HG03064 (cell line): ENCODE results near the gene EEFSEC.

ENCODE experiments used
- ATAC-seq: cut with Tn5 transposase; IDR thresholded peaks from one replicate; pipeline ENCODE4 v1.9.1; 2021; ENCODE audit warnings: low read depth; ENCODE audit not compliant: unreplicated experiment

Gene EEFSEC

DNA sequence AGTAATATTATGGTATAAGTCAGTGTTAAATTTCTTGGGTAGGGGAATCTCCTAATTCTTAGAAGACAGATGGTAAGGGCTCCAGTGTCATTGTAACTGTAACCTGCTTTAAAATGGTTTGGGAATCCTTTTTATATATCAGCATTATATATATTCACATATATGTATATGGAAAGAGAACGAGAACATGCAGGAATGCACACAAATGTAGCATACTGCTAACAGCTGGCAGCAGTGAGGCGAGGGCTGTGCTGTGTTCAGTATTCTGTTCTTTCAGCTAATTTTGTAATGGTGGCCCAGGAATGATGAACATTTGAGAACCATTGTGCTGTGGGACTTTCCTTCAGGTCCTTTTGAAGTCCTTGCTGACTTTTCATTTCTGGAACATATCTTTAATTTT is 60.8 kb downstream of the EEFSEC start:
- no peak for ATAC-seq

DNA sequence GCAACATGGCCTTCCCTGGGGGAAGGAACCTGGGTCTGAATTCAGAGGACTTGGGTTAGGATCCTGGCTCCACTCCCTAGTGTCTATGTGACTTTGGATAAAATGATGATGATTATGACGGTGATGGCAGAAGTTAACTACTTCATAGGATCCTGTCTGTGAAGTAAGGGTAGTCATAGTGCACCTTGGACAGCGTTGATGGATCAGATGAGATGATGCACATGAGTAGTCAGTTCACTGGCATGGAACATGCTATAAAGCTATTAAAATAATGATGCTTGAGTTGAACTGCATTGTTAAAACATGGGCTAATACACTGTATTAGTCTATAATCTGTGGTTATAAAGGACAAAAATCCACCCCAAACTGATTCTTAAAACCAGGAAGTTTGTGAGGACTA is 62.0 kb downstream of the EEFSEC start:
- ATAC-seq, result no peak

DNA sequence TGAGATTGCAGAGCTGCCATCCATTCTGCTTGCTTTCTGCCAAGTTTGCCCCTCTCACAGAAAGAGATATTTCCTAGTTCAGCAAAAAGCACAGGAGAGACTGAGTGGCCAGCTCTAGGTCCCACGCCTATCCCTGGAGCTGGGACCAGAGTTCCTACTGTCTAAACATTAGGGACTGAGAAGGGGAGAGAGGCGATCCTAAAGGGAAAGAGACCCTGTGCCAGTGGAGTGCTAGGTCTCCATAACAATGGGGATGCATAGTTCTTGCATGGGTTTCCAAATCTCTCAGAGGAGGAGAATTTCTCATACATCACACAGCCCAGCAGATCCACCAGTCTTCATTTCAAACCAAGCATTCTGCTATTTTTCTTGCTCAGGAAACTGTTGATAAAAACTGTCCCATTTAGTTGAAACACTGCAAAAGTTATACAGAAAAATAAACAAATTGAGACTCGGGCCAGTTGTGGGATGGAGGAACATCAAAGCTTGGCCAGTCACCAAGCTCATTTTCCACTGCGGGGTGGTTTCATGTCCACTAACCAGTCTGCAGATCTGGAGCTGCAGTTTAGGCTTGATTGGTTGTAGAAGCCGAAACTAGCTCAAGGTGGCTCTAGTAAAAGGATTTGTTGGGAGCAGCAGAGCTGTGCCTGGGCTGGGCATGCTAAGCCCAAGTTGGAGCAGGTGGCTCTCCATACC is 62.7 kb downstream of the EEFSEC start:
- no peak for ATAC-seq

DNA sequence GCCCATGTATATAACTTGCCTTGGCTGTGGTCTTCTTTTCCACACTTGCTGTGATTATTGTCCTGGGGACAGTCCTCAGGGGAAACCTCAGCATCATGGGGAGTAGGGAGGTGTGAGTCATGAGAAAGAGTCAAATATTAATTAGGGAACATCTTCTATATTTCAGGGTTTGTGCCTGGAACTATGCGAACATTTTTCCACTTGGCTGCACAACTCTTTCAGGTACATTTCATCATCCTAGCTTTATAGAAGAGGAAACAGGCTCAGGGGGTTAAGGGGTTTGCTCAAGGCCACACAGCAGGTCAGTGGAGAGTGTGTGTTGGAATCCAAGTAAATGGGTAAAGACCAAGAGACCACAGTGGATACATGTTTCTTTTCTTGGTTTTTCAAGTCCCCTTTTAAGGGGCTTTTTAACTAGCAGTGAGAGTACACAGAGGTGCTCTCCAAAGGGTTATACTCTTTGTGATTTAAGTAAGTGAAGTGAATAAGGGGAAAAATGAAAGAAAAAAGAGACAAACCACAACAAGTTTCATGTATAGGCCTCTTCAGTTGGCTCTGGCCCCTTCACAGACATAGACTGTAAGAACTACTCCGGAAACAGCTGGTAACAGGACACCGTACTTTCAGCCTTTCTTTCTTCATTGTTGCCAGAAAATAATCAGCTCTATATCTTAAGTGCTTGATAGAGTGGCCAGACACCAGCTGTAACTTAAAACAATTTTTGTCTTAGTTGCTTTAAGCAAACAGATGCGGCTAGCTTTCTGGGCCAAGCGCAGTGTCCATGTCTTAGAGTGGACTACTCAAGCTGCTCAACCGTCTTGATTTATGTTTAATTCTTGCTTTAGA is 64.6 kb downstream of the EEFSEC start:
- no peak for ATAC-seq

DNA sequence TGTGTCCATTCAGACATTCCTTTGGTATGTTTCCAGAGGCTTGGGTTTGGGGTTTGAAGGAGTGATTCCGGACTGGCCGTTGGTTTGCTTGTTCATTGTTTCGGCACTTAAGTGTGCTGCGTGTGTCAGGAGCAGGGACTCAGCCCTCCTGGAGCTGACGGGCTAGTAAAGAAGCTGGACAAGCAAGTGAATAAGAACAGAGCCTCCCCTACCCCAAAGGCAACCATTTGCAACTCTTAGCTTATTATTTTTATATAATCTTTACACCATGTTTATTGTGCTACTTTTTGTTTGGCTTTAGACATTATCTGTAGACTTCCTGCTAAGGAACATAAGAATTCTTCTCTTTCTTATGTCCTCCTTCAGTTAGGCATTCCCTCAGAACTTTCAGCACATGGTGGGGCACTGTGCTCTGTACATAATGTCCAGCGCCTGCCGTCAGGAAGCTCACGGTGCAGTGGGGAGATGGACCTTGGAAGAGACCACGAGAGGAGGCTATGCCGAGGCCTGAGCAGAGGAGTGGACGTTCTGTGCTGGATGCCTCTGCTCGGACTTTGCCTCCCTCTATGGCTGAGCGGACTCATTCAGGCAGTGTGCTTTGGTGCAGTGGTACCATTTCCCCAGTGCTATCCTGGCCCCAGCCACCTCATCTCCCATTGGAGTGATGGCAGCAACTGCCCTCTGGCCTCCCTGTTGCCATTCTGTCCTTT is 65.4 kb downstream of the EEFSEC start:
- ATAC-seq, result no peak

DNA sequence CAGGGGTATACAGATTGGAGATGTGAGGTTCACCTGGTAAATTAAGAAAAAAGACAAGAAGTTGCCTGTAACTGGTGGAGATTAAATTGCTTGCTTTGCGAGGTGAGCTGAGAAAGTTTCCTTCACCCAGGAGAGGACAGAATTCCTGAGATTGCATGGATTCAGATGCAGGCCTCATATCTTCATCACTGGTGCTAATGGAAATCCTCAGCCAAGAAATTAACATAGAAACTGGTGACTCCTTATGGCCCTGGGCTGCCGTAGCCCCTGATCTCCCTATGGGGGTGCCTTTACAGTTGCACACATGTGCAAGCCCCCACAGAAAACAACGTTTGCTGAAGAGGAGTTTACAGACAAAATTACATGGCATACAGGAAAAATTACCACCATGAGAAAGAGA is 68.0 kb downstream of the EEFSEC start:
- ATAC-seq, result no peak

DNA sequence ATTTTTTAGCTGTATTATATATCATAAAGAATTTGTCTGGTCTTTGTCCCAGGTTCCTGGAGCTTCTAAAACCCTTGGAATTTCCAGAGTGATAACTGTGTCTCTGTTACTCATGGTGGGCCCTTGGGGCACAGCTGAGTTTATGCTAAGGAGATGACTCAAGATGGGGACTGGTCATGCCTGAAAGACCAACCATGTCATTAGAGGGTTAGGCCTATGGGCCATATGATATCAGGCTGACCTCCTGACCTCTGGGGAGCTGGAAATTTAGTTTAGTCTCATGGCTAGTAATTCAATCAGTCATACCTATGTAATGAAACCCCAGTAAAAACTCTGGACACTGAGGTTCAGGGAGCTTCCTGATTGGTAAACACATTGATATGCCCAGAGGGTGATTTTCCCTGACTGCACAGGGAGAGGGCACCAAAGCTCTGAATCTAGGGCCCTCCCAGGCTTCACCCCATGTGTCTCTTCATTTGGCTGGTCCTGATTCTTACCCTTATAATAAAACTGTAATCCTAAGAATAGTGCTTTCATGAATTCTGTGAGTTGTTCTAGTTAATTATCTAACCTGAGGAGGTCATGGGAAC is 69.6 kb downstream of the EEFSEC start:
- ATAC-seq, result no peak

DNA sequence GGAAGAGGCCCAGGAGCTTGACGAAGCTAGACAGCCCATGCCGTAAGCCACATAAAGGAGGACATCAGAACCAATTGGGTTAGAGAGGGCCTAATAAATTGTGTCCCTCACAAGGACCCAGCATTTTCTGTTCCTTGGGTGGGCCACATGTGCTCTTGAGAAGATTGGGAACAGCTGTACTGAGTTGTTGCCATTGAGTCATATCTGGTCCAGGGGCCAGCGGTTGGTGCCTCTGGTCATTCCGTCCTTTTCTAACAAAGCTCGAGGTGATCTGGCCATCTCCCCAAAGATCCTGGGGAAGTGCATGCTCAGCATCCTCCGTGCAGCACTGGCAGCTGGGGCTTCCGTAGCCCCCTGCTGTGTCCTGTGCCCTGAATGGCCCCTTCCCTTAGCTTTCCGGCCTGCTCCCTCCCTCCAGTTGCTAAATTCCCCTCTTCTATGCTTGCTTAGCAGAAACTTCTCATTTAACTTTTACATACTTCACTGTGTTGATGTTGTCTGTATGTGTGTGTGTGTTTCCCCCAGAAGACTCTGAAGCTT is 73.0 kb downstream of the EEFSEC start:
- no peak for ATAC-seq

DNA sequence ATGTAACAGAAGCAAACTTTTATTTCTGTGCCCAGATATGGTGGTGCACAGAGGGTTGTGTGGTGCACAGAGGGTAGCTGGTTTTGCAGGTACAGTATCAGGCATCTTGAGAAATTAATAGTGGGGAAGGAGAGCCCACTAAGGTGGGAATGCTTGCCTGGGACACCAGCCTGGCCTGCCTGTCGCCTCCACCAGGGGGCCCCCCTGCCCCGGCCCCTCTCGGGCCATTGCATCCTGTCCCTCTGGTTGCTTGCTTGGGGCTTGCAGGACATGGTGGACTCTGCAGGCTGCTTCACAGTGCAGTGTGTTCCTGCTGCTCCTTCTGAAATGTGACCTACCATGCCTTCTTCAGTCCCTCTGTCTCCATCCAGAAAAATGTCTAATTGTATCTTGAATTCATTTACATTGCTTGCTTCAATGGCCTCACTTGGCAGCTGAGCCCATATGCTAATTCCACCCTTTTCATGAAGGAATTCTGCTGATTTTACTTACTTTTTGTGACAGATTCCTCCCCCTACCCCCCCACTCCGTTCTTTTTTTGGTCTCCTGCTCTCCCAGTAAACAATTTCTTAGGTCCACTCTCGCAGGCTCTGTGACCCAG is 73.6 kb downstream of the EEFSEC start:
- no peak for ATAC-seq

DNA sequence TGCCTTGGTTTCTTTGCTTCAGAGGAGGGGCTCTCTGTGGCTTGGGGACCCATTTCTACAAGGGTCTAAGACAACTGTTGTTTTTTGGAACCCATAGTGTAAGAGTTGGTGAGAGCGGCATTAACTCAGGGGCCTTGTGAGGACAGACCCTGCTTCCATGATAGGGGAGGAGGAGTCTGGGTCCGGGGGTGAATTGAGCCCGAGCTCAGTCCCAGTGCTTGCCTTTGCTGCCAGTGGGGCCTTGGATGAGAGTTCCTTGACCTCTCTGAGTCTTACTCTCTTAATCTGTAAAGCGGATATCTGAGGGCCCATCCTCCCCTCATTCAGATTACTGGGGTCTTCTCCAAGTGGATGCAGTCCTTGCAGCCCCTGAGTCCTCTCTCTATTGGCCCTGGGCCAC is 74.2 kb downstream of the EEFSEC start:
- ATAC-seq, result no peak

DNA sequence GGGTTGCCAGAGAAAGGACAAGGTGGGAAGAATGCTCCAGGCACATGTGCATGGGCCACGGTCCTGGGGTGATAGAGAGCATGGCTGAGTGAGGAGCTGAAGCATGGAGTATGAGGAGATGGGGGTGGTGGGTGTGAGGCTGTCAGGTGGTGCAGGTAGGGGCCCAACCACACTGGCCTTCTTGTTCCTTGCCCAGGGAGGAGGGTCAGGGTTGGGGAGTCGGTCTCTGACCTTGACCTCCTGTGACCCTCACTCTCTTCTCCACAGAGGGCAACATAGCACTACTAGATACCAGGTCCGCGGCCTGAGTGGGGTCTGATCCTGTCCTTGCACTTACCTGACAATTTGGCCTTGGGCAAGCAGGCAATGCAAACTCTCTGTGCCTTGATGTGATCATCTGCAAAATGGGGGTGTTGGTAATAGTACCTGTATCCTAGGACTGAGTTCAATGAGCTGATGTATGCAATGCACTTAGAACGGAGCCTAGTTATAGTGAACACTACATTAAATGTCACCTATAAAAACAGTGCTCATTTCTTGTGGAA is 75.2 kb downstream of the EEFSEC start:
- no peak for ATAC-seq

DNA sequence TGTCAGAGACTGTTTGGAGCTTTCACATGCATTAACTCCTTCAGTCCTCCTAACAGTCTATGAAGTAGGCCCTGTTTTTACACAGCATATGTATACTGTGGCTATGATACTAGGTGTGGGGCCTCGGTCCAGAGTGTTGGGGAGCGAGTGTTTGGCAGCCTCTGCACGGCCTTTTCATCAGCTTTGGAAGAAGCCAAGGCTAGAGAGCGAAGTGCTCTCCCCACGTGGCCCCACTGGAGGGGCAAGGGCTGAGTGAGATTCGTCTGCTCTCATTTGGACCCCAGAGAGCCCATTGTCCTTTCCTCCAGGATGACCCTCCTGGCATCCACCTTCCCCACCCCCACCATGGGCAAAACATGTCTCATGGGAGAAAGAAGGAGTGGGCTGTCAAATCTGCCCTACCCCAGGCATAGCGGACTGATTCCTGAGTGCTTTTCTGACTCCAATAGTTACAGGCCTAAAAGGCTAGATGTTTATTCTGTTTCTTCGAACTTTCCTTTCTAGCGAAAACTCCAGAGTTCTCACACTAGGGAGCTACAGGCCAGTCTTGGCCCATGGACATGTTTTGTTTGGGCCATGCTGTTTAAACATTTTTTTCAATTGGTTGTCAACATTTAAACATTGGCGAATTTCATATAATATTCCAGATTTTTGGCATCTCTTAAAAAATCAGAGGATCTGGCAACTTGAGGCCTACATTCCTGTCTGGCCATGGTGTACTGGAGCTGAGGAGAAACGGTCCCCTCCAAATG is 76.0 kb downstream of the EEFSEC start:
- no peak for ATAC-seq

DNA sequence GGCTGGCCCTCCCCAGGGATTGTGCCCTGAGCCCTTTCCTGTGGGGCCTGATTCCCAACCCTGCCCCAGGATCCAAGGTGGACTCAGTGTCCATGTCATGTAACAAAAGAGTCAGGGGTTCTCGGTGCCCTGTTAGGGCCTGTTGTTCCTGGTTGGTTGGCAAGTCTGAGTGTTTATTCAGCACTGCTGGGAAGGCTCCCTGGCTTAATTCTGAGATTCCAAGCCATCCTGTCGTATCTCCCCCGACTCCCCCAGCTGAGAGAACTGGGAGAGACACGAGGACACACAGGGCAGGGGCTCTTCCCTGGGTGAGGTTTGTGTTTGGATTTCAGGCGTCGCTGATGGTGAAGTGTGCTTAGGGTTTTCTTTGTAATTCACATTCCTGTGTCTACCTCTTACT is 78.3 kb downstream of the EEFSEC start:
- no peak for ATAC-seq

DNA sequence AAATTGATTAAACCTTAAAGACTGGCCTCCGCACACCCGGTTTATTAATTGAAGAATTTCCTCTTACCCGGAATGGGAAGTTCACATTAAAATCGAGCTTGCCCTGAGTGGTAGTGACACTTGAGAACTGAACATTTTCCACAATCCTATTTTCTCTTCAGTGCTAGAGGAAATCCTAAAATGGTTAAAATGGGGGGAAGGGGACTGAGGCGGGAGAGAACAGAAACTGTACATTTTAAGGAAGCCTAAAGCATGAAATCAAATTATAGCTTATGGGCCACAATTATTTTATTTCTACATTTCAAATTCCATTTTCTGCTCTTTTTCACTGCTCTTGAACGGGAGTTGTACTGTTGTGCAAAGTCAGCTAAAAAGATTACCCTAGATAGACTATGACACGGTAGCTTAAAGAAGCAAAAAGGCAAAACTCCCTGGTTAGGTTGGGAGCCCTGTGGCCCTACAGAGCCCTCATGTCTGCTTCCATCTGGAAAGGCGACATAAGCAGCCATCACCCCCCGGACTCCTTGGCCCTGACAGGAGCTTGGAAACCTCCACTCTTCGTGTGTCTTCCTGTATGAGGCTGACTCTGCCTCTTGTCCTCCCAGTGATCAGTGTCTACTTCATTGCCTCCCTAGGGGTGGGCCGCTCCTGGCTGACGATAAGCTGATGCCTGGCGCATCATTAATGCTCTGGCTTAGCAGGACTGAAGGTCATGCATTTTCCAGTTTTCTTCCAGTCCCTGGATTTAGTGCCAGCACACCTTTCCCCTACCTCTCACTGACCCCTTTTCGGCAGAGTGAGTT is 79.3 kb downstream of the EEFSEC start:
- no peak for ATAC-seq

DNA sequence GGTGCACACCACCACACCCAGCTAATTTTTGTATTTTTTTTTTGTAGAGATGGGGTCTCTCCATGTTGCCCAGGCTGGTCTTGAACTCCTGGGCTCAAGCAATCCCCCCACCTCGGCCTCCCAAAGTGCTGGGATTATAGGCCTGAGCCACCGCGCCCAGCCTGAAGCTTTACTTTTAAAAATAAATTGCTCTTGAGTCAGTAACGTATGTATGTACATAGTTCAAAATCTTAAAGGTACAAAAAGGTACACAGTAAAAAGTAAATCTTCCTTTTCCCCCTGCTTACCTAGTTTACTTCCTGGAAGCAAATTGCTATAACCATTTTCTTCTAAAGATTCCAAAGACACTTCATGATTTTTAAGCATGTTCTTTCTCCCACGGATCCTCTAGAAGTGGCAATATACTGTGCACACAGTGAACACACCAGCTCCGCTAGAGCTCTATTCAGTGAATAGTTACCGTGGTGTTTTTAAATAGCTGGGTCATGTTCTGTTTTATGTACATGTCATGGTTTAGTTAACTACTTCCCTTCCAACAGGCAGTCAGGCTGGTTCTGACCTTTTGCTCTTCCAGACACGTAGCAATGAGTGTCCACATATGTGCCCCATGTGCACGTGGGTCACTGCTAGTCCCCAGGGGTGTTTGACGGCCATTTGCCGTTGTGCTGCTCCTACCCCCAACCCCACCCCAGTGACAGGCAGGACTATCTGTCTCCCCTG is 82.1 kb downstream of the EEFSEC start:
- no peak for ATAC-seq

DNA sequence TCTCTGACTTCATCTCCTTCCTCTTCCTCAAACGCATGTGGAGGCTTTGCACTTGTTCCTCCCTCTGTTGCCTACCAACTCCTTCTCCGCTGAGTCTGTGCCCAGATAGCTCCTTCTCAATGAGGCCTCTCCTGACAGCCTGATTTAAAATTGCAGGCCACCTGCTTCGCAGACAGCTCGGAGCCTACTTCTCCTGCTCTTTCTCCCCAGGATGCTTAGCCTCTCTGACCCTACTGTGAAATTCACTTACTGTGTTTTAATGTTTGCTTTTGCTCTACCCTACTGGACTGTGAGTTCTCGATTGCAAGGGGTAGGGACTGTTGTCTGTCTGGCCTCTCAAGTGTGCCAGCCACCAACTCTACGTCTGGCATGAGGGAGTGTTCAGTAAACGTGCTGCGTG is 83.4 kb downstream of the EEFSEC start:
- no peak for ATAC-seq

DNA sequence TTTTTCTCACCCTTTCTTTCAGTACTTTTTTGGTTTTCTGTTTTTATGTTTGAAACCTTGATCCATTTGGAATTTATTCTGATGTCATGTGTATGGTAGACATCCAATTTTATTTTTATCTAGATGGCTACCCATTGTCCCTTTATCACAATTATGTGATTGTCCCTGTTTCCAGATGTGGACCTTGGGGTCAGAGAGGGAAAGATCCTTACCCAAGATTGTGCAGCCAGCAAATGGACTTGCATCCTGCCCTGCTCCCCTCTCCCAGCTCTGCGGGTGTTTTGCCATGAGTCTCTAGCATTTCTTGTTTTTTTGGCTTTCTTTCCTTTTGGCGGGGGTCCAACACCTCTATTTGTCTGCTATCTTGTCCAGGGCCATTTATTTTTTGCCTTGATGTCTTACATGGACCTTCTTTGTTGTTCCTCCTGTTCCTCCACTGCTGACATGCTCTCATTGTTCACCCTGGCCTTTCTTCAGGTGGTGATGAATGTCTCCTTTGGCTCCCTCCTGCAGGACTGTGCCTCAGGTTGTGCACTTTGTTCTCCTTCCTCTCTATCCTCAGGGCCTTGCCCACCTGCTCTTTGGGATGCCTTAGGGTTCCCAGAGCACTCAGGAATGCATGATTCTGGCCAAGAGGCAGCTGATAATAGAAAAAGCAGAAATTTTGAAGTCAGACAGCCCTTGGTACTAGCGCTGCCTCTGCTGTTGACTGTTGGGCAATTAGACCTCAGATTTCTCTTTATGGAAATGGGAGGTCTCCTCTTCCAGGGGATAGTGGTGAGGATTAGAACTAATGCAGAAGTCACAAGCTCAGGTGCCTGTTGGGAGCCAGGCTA is 84.3 kb downstream of the EEFSEC start:
- no peak for ATAC-seq
